HG02588 (cell line): Measurements from ENCODE around the gene FSTL3.
"Not testable (repeated sequence)": the region's sequence is repeated elsewhere in the genome, so short reads cannot be mapped to it uniquely, and the experiment has no call there.

ENCODE experiments used
- ATAC-seq: cut with Tn5 transposase; IDR thresholded peaks from one replicate; pipeline ENCODE4 v1.9.1; 2021; ENCODE audit warnings: mild to moderate bottlenecking, moderate library complexity; ENCODE audit not compliant: unreplicated experiment

The FSTL3 gene

GRCh38 chr19:681029-682019 lies 5.1 kb downstream of the FSTL3 start:
- no peak for ATAC-seq

GRCh38 chr19:682678-683320 lies 6.6 kb downstream of the FSTL3 start:
- ATAC-seq, result no peak

GRCh38 chr19:685454-685931 lies 9.3 kb downstream of the FSTL3 start:
- ATAC-seq, result no peak

- no peak for ATAC-seq
Observed at GRCh38 chr19:686589-687297, 10.6 kb downstream of the FSTL3 start.

GRCh38 chr19:687569-688166 lies 11.5 kb downstream of the FSTL3 start:
- ATAC-seq, result no peak

- ATAC-seq, result no peak
Observed at GRCh38 chr19:688214-688613, 12.0 kb downstream of the FSTL3 start.

- no peak for ATAC-seq
Observed at GRCh38 chr19:688992-689391, 12.8 kb downstream of the FSTL3 start.

- ATAC-seq, result no peak
Observed at GRCh38 chr19:690203-690602, 14.0 kb downstream of the FSTL3 start.

- no peak for ATAC-seq
Observed at GRCh38 chr19:694481-695351, 18.5 kb downstream of the FSTL3 start.

- ATAC-seq, result no peak
Observed at GRCh38 chr19:695352-695949, 19.3 kb downstream of the FSTL3 start, which contains the start of gene PRSS57. Gene PRSS57 (minus strand): TSS chr19:695452. CDS start chr19:695430, 22 bp downstream.

GRCh38 chr19:698529-698928 lies 22.3 kb downstream of the FSTL3 start:
- ATAC-seq, result not testable (repeated sequence)

GRCh38 chr19:699885-700284 lies 23.7 kb downstream of the FSTL3 start:
- ATAC-seq, result not testable (repeated sequence)

- not testable (repeated sequence) for ATAC-seq
Observed at GRCh38 chr19:702847-703246, 26.7 kb downstream of the FSTL3 start.

GRCh38 chr19:703329-703650 lies 27.1 kb downstream of the FSTL3 start:
- no peak for ATAC-seq

GRCh38 chr19:703651-704446 lies 27.7 kb downstream of the FSTL3 start:
- ATAC-seq, result no peak

- no peak for ATAC-seq
Observed at GRCh38 chr19:704447-704741, 28.2 kb downstream of the FSTL3 start.

GRCh38 chr19:708154-709143 lies 32.3 kb downstream of the FSTL3 start, which contains the start of gene PALM:
Gene PALM (plus strand): TSS chr19:708935. CDS start chr19:709147, 212 bp downstream.
- no peak for ATAC-seq
